ENCODE measurements around the gene SP3.

- TF ChIP-seq CTCF (IDR thresholded peaks at IDR 0.05), result no peak
- no peak for TF ChIP-seq POLR2A (IDR thresholded peaks at IDR 0.05)
Observed at GRCh38 chr2:173978447-173978846, 13.3 kb upstream of the SP3 start.

Measured in body of pancreas (tissue), 4 donors.